Stimulated activated naive CD4-positive, alpha-beta T cell (primary cell): ENCODE data around the gene MRPS34.

Source experiments
- DNase-seq, 6 experiments: peaks; one replicate each; lab custom pipeline; 2025; lab: John Stamatoyannopoulos, UW

Gene MRPS34

DNA sequence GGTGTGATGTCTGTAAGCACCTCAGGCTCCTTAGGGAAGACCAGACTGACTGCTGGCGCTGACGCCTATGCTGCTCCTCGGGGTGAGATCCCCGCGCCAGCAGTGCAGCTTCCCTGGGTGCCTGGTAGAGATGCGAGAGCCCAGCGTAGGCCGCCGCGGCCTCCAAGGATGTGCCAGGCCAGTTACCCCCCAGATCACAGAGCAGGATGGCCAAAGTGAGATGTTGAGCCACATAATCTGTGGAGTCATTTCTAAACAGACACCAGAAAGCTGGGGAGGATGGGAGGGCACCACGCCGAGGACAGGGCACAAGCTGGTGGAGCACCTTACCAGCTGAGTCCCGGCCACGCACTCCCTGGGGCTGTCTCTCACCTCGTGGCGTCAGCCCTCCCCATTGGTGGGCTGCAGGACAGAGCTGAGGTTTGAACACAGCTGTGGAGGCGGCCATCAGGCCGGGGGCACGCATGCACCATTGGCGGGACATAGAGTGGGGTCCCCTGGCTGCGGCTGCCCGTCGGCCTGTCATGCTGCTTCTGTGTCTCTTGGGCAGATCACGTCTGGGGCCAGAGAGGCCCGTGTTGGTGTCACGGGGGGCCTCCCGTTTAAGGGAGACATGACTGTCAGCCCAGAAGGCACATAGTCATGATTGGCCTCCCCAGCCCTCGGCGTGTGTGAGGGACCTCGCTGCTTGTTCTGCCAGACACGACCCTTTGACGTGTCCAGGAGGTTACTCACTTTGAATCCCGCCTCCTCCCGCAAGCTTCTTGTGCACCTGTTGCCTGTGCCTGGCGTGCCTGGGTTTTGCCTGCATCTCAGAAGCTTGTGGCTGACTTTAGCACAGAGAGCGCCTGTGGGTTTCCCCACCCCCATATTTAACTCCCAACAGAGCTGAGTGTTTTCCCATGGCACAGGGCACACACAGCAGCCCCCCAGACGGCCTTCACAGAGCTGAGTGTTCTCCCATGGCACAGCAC, 45.0 kb downstream of the MRPS34 start:
- DNase-seq, result no peak

DNA sequence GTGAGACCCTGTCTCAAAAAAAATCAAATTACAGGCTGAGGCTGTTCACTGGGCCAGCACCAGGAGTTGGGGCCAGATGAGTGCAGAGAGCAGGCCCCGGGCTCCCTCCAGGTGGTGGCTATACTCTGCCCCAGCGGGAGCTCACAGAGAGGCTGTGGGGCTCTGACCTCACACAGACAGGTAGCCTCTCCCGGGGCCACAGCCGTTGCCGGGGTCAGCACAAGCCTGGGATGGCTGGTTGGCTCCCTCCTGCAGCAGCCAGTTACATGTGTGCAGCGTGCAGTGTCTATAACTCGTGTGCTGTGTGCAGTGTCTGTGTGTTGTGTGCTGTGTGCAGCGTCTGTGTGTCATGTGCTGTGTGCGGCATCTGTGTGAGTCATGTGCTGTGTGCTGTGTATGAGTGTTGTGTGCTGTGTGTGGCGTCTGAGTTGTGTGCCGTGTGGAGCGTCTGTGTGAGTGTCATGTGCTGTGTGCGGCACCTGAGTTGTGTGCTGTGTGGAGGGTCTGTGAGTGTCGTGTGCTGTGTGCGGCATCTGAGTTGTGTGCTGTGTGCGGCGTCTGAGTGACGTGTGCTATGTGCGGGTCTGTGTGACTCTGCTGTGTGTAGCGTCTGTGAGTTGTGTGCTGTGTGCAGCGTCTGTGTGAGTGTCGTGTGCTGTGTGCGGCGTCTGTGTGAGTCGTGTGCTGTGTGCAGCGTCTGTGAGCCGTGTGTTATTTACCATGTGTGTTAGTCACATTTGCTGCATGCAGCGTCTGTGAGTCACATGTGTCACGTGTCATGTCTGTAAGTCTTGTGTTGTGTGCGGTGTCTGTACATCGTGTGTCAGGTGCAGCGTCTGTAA, 46.1 kb downstream of the MRPS34 start:
- no peak for DNase-seq

DNA sequence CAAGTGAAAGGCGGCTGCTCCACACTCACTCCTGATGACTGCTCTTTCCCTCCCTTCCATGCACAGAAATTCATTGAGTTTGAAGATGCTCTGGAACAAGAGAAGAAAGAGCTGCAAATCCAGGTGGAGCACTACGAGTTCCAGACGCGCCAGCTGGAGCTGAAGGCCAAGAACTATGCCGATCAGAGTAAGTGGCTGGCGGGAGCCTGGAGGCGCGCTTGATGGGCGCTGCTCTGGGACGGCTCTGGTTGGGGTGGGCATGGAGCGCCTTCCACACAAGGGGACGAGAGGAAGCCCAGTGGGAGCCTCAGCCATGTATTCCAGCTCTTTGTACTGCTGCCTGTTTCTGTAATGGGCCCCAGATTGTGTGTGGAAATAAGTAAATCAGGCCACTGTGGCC, 48.4 kb downstream of the MRPS34 start:
- DNase-seq, result no peak

DNA sequence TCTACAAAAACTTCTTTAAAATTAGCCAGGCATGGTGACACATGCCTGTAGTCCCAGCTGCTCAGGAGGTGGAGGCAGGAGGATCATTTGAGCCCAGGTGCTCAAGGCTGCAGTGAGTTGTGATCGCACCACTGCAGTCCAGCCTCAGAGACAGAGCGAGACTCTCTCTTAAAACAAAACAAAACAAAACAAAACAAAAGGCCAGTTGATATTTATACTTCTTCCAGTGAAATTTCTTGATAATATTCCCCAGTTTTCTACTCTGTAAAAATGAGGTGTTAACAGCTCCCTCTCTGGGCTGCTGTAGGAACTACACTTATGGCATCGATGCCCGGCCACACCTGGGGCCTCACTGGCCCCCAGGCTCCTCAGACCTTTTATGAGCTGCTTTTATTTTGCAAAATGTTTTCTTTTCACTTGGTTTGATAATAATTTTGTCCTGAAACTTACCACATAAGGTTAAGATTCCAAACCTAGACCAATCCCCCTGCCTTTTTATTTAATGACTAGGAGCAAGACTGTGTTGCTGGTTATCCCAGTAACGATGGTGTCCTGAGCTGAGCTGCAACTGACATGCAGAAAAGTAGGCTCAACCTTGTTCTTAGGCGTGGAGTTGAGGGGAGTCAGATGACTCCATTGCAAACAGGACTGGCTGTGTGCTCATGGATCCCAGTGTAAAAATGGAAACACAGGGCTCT, 49.3 kb downstream of the MRPS34 start:
- peak in 4 of 6 experiments; percentile 10 to 49 (median 34) for DNase-seq
